Loucy (cell line): ENCODE measurements around the gene CCDC85C.

Source experiments
- EZH2phosphoT487 ChIP-seq: fragments of 200-600 bp; IDR thresholded peaks from 2 replicates; pipeline ENCODE4 v1.6.1; 2018; ENCODE audit warnings: antibody characterized with exemption, mild to moderate bottlenecking, moderate library complexity, borderline replicate concordance
- TF ChIP-seq, protein P1 (sequence below): fragments of 200-600 bp; sonication (generic); conservative IDR thresholded peaks from 2 replicates; pipeline ENCODE4 v1.5.1; 2014; ENCODE audit warnings: mild to moderate bottlenecking, antibody characterized with exemption, low read length

DNA sequence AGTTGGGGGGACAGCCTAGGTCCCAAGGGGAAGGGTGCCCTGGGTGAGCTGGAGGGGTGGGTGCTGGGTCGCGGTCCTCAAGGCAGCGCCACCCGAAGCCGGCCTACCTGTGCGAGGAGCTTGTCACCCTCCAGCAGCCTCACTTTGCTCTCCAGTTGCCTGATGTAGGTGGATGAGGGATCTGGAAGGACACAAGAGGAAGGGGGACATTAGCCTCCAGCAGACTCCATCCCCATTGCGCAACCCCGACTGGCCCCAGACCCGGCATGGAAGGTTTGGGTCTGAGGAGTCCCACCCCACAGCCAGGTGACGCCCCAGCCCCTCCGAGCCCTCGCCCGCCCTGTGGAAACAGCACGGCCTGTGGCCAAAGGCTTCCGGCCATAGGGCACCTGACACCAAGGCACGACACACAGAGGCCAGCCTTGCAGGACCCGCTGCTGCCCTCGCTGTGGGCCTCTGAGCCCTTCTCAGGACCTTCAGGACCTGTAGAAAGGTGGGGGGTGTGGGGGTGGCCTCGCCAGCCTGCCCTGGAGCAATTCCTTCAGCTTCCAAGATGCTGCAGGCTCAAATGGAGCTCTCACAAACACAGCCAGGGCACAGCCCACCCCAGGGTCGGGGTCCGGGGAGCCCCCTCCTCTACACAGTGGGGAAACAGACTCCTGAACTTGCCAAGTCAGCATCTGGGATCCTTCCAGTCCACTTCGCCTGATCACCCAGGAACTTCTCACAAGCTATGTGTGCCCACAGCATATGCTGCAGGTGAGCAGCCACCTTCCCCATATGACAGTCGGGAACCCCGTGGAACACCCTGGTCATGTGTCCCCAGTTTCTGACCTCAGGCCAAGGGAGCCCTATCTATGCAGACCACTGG lies 67.9 kb downstream of the CCDC85C start:
- TF ChIP-seq, protein P1, sequence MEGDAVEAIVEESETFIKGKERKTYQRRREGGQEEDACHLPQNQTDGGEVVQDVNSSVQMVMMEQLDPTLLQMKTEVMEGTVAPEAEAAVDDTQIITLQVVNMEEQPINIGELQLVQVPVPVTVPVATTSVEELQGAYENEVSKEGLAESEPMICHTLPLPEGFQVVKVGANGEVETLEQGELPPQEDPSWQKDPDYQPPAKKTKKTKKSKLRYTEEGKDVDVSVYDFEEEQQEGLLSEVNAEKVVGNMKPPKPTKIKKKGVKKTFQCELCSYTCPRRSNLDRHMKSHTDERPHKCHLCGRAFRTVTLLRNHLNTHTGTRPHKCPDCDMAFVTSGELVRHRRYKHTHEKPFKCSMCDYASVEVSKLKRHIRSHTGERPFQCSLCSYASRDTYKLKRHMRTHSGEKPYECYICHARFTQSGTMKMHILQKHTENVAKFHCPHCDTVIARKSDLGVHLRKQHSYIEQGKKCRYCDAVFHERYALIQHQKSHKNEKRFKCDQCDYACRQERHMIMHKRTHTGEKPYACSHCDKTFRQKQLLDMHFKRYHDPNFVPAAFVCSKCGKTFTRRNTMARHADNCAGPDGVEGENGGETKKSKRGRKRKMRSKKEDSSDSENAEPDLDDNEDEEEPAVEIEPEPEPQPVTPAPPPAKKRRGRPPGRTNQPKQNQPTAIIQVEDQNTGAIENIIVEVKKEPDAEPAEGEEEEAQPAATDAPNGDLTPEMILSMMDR, result no peak
- TF ChIP-seq EZH2phosphoT487, result no peak
